Neutrophil (primary cell): ENCODE data around the gene OGFOD3.
"Not testable (repeated sequence)": the region's sequence is repeated elsewhere in the genome, so short reads cannot be mapped to it uniquely, and the experiment has no call there.

Source experiments
- H3K27ac ChIP-seq: fragments of 200-600 bp; sonication (generic); 2 replicates; pipeline ENCODE4 v1.5.1; 2016; ENCODE audit warnings: mild to moderate bottlenecking, moderate library complexity
- H3K27me3 ChIP-seq: fragments of 200-600 bp; sonication (generic); 2 replicates; pipeline ENCODE4 v1.6.0; 2016; ENCODE audit warnings: mild to moderate bottlenecking
- H3K36me3 ChIP-seq: fragments of 200-600 bp; sonication (generic); 2 replicates; pipeline ENCODE4 v1.5.1; 2017
- H3K4me1 ChIP-seq, 2 experiments: fragments of 200-600 bp in 1 of 2; sonication (generic) in 1 of 2; 1 replicate in 1 of 2; 2 replicates in 1 of 2; pipeline versions ENCODE4 v1.5.1 to v1.6.1; 2013 to 2016; ENCODE audit warnings: low read depth in 1 of 2, low read length in 1 of 2, mild to moderate bottlenecking in 1 of 2, moderate library complexity in 1 of 2; ENCODE audit not compliant: control insufficient read depth in 1 of 2, insufficient read depth in 1 of 2
- H3K4me3 ChIP-seq, 2 experiments: fragments of 200-600 bp in 1 of 2; sonication (generic) in 1 of 2; 1 replicate in 1 of 2; 2 replicates in 1 of 2; pipeline ENCODE4 v1.5.1; 2013 to 2016; ENCODE audit warnings: low read depth in 1 of 2, low read length in 1 of 2, mild to moderate bottlenecking in 1 of 2, moderate library complexity in 1 of 2
- H3K9me3 ChIP-seq: fragments of 200-600 bp; sonication (generic); 2 replicates; pipeline ENCODE4 v1.5.1; 2016
- TF ChIP-seq, protein P1 (sequence below): fragments of 200-600 bp; sonication (generic); IDR thresholded peaks from 2 replicates; pipeline ENCODE4 v1.5.1; 2016; ENCODE audit warnings: antibody characterized with exemption

The OGFOD3 gene

DNA sequence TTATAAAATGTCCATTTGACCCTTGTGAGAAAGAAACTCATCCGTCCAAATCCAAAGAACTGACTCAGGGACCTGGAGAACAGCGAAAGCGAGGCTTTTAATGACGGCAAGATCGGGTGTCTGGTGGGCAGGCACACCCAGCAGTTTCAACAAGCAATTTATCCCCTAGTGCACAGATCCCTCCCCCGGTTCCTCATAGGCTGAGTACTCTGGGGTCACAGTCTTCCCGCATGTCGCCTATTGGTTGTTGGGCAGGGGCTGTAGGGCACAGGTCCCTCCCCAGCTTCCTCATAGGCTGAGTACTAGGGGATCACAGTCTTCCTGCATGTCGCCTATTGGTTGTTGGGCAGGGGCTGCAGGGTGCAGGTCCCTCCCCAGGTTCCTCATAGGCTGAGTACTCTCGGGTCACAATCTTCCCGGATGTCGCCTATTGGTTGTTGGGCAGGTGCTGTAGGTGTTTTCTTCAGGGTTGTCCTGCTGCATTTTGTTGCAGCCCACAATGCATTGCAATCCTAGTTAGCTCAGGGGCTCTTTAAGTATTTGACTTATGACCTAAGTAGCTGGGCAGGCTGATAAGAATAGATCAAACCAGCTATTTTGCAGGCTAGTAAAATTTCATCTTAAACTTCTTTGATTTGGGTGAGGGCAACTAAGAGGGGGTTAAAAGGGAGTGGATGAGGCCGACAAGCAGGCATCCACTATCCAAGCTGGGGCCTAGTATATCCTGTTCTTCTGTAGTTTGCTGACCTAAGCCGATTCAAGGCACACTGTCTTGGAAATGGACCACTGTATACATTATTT is 50.5 kb downstream of the OGFOD3 start:
- no peaks in the 10 kb centered on the region for H3K9me3 ChIP-seq
- no peaks in the 10 kb centered on the region for H3K36me3 ChIP-seq
- H3K27me3 ChIP-seq, result peaks cover 77% of the 10 kb centered on the region
- no peak overlapping the region for H3K4me3 ChIP-seq
- TF ChIP-seq, protein P1, sequence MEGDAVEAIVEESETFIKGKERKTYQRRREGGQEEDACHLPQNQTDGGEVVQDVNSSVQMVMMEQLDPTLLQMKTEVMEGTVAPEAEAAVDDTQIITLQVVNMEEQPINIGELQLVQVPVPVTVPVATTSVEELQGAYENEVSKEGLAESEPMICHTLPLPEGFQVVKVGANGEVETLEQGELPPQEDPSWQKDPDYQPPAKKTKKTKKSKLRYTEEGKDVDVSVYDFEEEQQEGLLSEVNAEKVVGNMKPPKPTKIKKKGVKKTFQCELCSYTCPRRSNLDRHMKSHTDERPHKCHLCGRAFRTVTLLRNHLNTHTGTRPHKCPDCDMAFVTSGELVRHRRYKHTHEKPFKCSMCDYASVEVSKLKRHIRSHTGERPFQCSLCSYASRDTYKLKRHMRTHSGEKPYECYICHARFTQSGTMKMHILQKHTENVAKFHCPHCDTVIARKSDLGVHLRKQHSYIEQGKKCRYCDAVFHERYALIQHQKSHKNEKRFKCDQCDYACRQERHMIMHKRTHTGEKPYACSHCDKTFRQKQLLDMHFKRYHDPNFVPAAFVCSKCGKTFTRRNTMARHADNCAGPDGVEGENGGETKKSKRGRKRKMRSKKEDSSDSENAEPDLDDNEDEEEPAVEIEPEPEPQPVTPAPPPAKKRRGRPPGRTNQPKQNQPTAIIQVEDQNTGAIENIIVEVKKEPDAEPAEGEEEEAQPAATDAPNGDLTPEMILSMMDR, result no peak
- peaks cover 3 to 4% of the 10 kb centered on the region in 2 experiments for H3K4me1 ChIP-seq
- H3K27ac ChIP-seq, result no peak overlapping the region

GRCh38 chr17:82366749-82367148 is 51.6 kb downstream of the OGFOD3 start:
- Histone ChIP-seq H3K4me1 (peaks cover 3 to 4% of the 10 kb centered on the region in 2 experiments), H3K4me3 (no peak overlapping the region), H3K27me3 (peaks cover 65% of the 10 kb centered on the region), H3K36me3 (no peaks in the 10 kb centered on the region), H3K9me3 (no peaks in the 10 kb centered on the region), H3K27ac (no peak overlapping the region)
- TF ChIP-seq, protein P1, result no peak

GRCh38 chr17:82365606-82366295 is 52.6 kb downstream of the OGFOD3 start:
- peaks cover 55% of the 10 kb centered on the region for H3K27me3 ChIP-seq
- H3K36me3 ChIP-seq, result no peaks in the 10 kb centered on the region
- peaks cover 3 to 4% of the 10 kb centered on the region in 2 experiments for H3K4me1 ChIP-seq
- no peak overlapping the region for H3K27ac ChIP-seq
- H3K4me3 ChIP-seq, result no peak overlapping the region
- TF ChIP-seq, protein P1, result no peak
- no peaks in the 10 kb centered on the region for H3K9me3 ChIP-seq

- no peak overlapping the region for H3K4me3 ChIP-seq
- peaks cover 42% of the 10 kb centered on the region for H3K27me3 ChIP-seq
- TF ChIP-seq, protein P1, result no peak
- no peaks in the 10 kb centered on the region for H3K4me1 ChIP-seq
- no peaks in the 10 kb centered on the region for H3K9me3 ChIP-seq
- H3K36me3 ChIP-seq, result no peaks in the 10 kb centered on the region
- no peak overlapping the region for H3K27ac ChIP-seq
Measured at GRCh38 chr17:82361885-82362633, 56.3 kb downstream of the OGFOD3 start.

- H3K4me3 ChIP-seq, H3K9me3 ChIP-seq, H3K36me3 ChIP-seq, H3K27ac ChIP-seq, H3K4me1 ChIP-seq: not testable (repeated sequence)
- H3K27me3 ChIP-seq, result peaks cover 47% of the 10 kb centered on the region
Measured at GRCh38 chr17:82359451-82360074, 58.8 kb downstream of the OGFOD3 start.
